Measurements from ENCODE around the gene TMEM50A. TPM values are rescaled to one million over a fixed set of nuclear protein-coding genes. Genes with fewer than 3 reads are reported as not detected.
A peak's percentile ranks its signal among the peaks of the same experiment; 100 is the strongest.
"Not testable (repeated sequence)": the region's sequence is repeated elsewhere in the genome, so short reads cannot be mapped to it uniquely, and the experiment has no call there.

Gene TMEM50A
- total RNA-seq, 1 donor from 2014 or later: 109 TPM

- H3K9me3 ChIP-seq: no peaks in the 10 kb centered on the region
- DNase-seq: no peak
- peak; percentile 58 for ATAC-seq
- no peaks in the 10 kb centered on the region for H3K4me1 ChIP-seq
- no peak overlapping the region for H3K4me3 ChIP-seq
- TF ChIP-seq, protein P1, sequence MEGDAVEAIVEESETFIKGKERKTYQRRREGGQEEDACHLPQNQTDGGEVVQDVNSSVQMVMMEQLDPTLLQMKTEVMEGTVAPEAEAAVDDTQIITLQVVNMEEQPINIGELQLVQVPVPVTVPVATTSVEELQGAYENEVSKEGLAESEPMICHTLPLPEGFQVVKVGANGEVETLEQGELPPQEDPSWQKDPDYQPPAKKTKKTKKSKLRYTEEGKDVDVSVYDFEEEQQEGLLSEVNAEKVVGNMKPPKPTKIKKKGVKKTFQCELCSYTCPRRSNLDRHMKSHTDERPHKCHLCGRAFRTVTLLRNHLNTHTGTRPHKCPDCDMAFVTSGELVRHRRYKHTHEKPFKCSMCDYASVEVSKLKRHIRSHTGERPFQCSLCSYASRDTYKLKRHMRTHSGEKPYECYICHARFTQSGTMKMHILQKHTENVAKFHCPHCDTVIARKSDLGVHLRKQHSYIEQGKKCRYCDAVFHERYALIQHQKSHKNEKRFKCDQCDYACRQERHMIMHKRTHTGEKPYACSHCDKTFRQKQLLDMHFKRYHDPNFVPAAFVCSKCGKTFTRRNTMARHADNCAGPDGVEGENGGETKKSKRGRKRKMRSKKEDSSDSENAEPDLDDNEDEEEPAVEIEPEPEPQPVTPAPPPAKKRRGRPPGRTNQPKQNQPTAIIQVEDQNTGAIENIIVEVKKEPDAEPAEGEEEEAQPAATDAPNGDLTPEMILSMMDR (IDR thresholded peaks at IDR 0.05): no peak
- no peaks in the 10 kb centered on the region for H3K36me3 ChIP-seq
- no peak overlapping the region for H3K27ac ChIP-seq
- intact Hi-C loops (cut with DNase I): no loop called here
- no peaks in the 10 kb centered on the region for H3K27me3 ChIP-seq
Measured at GRCh38 chr1:25369241-25369640, 31.1 kb downstream of the TMEM50A start.

GRCh38 chr1:25369691-25370271, 31.6 kb downstream of the TMEM50A start:
- intact Hi-C loops (cut with DNase I); H3K4me3 ChIP-seq; ATAC-seq; H3K27ac ChIP-seq; H3K9me3 ChIP-seq; DNase-seq; H3K4me1 ChIP-seq; H3K36me3 ChIP-seq; H3K27me3 ChIP-seq: not testable (repeated sequence)

DNA sequence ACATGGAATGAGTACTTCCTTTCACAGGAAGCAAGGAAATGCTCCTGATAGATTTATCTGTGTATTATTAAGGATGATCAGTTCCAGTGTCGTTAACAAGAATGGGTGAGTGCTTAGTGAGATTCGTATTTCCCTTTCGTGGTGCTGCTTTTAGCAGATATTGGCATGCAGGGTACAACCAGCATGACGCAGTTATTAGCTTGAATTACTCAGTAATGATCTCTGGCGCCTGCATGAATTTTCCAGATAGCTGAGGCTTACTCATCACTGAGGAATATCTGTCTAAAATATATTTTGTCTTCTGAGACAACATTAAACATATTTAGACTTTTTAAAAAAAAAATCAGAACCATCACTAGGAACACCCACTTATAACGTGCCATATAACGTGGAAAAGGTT, 33.6 kb downstream of the TMEM50A start:
- H3K4me1 ChIP-seq; DNase-seq; H3K36me3 ChIP-seq; H3K27me3 ChIP-seq; intact Hi-C loops (cut with DNase I); H3K4me3 ChIP-seq; H3K27ac ChIP-seq; ATAC-seq; H3K9me3 ChIP-seq: not testable (repeated sequence)

DNA sequence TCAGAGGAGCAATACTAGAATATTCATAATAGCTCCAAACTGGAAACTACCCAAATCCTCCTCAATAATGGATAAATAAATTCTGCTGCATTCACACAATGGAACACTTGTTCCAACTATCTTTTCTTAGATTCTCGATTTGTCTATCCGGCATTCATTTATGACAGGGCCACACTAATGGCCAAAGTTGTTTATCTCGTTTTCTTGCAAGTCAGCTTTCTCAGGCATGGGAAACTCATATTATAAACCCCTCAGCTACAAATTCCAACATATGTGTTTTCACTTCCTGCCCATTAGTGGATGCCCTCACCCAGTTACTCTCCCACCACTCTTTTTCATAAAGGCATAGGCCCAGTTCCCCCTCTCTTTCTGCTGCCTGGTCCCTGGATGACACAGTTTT, 40.2 kb downstream of the TMEM50A start:
- H3K4me3 ChIP-seq; ATAC-seq; H3K36me3 ChIP-seq; H3K27ac ChIP-seq; H3K9me3 ChIP-seq; H3K4me1 ChIP-seq; intact Hi-C loops (cut with DNase I); DNase-seq; H3K27me3 ChIP-seq: not testable (repeated sequence)

- H3K4me3 ChIP-seq; DNase-seq; intact Hi-C loops (cut with DNase I); H3K27me3 ChIP-seq; H3K9me3 ChIP-seq; ATAC-seq; H3K4me1 ChIP-seq; H3K27ac ChIP-seq; H3K36me3 ChIP-seq: not testable (repeated sequence)
Measured at GRCh38 chr1:25382543-25382942, 44.4 kb downstream of the TMEM50A start.

DNA sequence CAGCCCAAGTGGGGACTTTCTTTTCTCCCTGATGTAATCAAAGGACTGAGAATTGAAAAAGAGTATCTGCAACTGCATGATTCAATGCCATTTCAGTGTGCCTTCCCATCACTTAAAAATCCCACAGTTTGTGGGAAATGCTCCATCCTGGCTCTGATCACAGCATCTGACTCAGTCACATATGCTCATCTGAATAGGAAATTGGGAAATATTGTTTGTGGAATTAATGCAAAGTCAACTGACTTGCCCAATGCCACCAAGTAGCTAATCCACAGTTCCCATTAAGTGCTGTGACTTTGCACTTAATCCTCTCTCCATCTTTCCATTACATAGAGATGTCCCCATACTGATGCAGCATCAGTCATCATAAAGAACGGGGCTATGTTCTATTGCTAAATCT, 45.0 kb downstream of the TMEM50A start:
- DNase-seq; ATAC-seq; H3K27ac ChIP-seq; H3K36me3 ChIP-seq; H3K4me1 ChIP-seq; H3K9me3 ChIP-seq; intact Hi-C loops (cut with DNase I); H3K4me3 ChIP-seq; H3K27me3 ChIP-seq: not testable (repeated sequence)

DNA sequence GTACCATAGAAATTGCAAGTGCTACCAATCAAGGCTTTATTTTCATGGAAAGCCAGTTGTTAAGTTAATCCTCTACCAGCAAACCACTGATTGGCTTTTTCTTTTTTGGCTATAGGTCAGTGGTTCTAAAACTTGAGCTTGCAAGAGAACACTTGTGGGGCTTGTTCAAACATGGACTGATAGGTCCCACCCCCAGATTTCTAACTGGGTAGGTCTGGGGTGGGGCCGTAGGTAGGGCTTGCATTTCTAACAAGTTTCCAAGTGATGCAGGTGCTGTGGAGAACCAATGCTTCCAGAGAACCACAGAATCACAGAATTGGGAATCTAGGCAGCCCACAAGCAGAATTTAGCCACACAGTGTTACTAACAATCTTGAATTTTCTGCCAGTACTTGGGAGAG, 45.7 kb downstream of the TMEM50A start:
- H3K4me1 ChIP-seq; intact Hi-C loops (cut with DNase I); H3K4me3 ChIP-seq; H3K27ac ChIP-seq; H3K9me3 ChIP-seq; H3K36me3 ChIP-seq; H3K27me3 ChIP-seq; DNase-seq: not testable (repeated sequence)
- ATAC-seq: peak; percentile 77

GRCh38 chr1:25387096-25387495, 49.0 kb downstream of the TMEM50A start:
- H3K27me3 ChIP-seq; DNase-seq; H3K27ac ChIP-seq; H3K9me3 ChIP-seq; H3K36me3 ChIP-seq; intact Hi-C loops (cut with DNase I); H3K4me1 ChIP-seq; H3K4me3 ChIP-seq; ATAC-seq: not testable (repeated sequence)

GRCh38 chr1:25388691-25389090, 50.6 kb downstream of the TMEM50A start:
- H3K27ac ChIP-seq; intact Hi-C loops (cut with DNase I); H3K27me3 ChIP-seq; H3K4me3 ChIP-seq; H3K36me3 ChIP-seq; H3K9me3 ChIP-seq; ATAC-seq; H3K4me1 ChIP-seq; DNase-seq: not testable (repeated sequence)

DNA sequence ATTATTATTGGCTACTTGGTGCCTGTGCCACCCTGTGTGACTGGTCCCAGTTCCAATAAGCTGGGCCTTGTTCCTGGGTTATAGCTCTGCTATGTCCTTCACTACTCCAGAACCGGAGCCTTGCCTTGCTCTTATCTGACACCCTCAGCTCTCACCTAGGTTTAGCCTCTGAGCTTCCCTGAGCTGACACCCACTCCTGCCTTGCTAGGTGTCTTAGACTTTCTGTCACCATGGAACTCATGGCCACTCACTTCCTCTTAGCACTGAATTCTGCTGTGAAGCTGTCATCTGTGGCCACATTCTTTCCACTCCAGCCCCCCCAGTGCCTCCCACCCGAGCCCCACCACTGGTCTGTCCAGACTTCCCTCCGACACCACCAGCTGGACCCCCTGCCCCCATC, 51.6 kb downstream of the TMEM50A start:
- H3K4me3 ChIP-seq; ATAC-seq; H3K4me1 ChIP-seq; H3K27me3 ChIP-seq; H3K27ac ChIP-seq; intact Hi-C loops (cut with DNase I); H3K9me3 ChIP-seq; H3K36me3 ChIP-seq; DNase-seq: not testable (repeated sequence)
